Astrocyte of the hippocampus (primary cell): Measurements from ENCODE around the gene ITPRIP.

Experiments
- DNase-seq: peaks from one replicate; pipeline ENCODE4 v3.0.0; 2011; ENCODE audit warnings: low read depth, low spot score

Gene ITPRIP

GRCh38 chr10:104337985-104338735, at the start of gene ITPRIP:
Gene ITPRIP (minus strand): TSS chr10:104338465. CDS start chr10:104316051, 22,414 bp downstream.
- DNase-seq: peak; percentile 88

- no peak for DNase-seq
Measured at GRCh38 chr10:104387130-104387888, 49.0 kb upstream of the ITPRIP start.

DNA sequence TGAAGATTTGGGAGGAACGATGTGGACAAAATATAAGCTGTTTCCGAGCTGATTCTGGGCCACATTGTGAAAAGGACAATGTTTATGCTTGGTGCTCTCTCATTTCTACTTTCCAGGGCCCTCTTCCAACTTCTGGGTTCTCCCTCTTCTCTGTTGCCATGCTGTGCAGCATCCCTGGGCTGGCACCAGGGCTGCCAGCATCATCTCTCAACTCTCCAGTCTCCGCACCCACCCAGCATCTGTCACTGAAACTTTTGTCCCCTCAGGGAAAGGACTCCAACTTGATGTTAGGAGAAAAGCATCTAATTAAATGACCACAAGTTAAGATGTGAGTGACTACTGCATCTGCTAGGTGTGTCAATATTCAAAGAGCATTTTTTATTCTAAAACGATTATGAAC, 42.1 kb upstream of the ITPRIP start:
- DNase-seq: no peak

GRCh38 chr10:104376784-104377300, 38.6 kb upstream of the ITPRIP start:
- DNase-seq: peak; percentile 28

GRCh38 chr10:104374591-104374990, 36.3 kb upstream of the ITPRIP start:
- no peak for DNase-seq

DNA sequence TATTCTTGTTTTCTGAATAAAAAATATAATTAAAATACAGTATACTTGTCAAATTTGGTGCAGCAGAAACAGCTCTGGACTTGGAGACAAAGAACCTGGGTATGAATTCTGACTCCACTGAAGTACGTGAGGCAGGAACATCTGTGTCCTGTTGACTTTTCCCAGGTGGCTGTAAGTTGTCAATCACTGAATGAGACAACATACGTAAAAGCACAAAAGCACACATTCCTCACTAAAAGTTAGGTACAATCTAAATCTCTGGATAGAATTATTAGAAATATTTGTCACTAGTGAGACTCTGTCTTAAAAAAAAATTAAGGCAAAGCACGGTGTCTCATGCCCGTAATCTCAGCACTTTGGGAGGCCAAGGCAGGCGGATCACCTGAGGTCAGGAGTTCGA, 33.5 kb upstream of the ITPRIP start:
- DNase-seq: no peak

- DNase-seq: peak; percentile 11
Measured at GRCh38 chr10:104368381-104368780, 30.1 kb upstream of the ITPRIP start.

DNA sequence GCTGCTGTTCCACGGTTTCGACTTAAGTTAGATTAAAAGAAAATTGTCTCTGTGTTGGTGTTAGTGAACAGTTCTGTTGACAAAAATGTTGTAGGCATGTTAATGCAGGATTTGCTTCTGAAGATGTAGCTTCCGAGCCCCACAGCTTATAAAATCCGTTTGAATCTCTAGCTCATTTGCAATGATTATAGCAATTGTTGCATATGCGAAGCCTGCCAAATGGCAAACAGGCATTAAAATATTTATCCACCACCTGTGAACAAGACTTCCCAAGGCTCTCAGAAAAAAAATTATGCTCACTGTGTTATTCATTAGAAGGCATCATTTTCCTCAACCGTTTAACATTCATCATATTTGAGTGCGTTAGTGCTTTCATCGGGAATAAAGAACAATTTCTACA, 29.6 kb upstream of the ITPRIP start:
- no peak for DNase-seq

DNA sequence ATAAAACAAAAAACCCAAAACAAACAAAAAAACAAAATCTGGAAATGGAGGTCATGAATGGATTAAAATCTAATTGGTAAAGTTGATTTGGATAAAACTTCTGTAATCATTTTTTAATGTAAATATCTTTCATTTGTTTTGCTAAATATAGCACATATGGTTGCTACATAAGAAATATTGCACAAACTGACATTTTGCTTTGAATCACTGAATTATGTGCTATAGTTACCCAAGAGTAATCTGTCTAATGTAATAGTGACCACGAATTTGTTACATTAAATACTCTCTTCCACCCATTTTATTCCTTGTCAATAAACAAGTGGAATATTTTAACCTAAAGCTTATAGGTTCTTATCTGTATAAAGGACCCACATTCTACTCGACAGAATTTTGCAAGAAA, 21.5 kb upstream of the ITPRIP start:
- no peak for DNase-seq

DNA sequence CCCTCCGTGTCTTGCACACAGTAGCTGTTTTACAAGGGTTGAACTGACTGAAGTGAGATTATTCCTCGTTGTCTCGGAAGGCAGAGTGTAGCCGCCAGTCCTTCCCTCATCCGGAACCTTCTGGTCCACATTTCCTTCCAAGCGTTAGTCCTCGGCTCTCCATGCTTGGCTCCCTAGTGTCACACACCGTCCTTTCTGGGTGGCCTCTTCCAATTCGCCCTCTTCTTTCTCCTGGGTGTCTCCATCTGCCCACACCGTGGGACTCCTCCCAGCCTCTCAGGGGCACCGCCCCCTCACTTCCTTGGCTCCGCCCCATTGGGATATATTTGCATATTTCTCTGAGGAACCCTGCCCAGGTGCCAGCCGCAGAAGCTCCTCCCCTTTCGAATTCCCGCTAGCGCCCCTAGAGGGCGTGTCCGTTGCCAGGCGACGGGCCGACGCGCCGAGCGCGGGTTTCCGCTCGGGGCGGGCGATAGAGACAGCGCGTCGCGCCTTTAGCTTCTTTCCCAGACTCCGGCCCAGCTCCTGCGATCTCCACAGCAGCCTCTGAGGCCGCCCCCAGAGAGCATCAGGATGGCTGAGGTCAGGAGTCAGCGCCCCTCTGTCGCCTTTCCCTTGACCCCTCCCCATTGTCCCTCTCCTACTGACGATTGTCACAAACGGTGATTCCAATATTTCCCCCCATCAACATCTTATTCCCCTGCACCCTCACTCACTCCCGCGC, 15.2 kb upstream of the ITPRIP start, which contains the start of gene CFAP58:
Gene CFAP58, plus strand, starts transcription at position 509 of the 724 bp plus-strand sequence. Its CDS starts 65 bp downstream, at position 574.
- DNase-seq: peak; percentile 95

DNA sequence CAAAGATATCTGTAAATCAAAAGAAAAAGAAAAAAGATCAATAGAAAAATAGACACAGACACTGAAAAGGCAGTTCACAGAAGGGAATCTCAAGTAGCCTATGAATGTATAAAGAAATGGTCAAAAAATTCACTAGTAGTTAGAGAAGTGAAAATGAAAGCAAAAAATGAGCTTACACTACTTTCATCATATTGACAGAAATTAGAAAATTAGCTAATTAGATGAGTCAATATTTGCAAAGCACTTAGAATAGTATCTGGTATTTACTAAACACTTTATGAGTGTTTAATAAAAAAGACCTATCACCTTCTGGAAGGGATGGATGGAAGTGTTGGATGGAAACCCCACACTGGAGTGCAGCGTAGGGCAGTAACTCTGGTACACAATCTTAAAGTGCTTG, 13.7 kb upstream of the ITPRIP start:
- DNase-seq: no peak

DNA sequence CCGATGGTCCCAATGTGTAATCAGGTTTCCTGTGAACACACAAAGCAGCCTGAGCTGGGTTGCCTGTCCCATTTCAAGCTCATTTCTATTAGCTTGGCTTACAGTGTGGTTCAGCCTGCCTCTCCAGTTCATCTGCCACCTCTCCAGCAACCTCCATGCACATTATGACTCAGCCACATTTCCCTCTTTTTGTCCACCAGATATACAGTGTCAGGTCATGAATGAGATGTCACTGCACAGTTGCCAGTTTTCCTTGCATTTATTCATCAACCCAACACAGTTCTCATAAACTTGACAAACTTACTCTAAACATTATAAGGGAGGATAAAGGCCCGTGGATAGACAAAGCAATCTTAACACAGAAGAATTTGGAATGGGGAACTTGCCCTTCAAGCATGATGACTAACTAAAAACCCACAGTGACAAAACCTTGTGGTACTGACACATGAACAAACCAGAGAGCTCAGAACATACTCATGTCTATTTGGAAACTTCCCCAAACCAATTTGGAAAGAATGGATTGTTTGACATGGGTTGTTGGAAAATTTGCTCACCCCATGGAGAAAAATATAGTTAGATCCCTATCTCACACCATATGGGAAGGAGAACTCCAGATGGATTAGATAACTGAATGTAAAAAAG, 12.9 kb upstream of the ITPRIP start:
- DNase-seq: peak; percentile 39

- peak; percentile 80 for DNase-seq
Measured at GRCh38 chr10:104350127-104350635, 11.9 kb upstream of the ITPRIP start.

- peak; percentile 45 for DNase-seq
Measured at GRCh38 chr10:104349623-104350126, 11.4 kb upstream of the ITPRIP start.

- DNase-seq: no peak
Measured at GRCh38 chr10:104348601-104349000, 10.3 kb upstream of the ITPRIP start.

DNA sequence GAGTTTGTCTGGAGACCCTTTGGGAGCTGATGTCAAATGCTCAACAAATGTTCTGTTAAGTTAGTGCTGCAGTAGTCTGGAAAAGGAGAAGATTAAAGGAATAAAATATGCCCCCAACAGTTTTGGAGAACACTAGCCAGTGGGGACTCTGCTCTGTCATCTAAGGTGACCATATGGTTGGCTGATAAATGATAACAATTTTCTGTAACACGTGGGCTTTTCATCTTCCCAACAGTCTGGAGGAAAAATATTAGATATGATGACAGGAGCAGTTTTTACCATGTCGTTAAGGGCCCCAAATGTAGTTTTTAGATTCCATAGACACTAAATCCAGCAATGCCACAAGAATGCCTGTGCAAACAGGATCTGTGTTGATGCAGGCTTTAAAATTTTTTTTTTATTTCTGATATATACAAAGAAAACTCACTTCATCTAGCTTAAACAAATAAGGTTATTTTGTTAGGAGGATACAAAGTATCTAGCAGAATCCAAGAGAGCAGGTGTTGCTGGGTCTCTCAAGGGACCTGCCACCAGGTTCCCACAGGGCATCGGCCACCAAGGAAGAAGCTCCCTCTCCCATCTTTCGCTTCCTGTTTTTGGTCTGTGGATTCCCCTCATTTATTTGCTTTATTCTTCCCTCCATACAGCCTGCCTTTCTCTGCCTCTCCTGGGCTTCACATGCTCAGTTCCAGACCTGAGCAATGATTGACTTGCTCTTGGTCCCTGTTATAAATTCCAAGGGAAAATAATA, 9.2 kb upstream of the ITPRIP start:
- DNase-seq: no peak

DNA sequence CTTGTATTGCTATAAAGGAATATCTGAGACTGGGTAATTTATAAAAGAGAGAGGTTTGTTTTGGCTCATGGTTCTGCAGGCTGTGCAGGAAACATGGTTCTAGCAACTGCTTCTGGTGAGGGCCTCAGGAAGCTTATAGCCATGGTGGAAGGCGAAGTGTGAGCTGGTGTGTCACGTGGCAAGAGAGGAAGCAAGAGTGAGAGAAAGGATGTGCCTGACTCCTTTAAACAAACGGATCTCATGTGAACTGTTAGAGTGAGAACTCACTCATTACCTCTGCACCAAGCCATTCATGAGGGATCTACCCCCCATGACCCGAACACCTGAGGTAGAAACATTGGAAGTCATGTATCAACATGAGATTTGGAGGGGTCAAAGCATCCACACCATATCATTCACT, 7.7 kb upstream of the ITPRIP start:
- no peak for DNase-seq

DNA sequence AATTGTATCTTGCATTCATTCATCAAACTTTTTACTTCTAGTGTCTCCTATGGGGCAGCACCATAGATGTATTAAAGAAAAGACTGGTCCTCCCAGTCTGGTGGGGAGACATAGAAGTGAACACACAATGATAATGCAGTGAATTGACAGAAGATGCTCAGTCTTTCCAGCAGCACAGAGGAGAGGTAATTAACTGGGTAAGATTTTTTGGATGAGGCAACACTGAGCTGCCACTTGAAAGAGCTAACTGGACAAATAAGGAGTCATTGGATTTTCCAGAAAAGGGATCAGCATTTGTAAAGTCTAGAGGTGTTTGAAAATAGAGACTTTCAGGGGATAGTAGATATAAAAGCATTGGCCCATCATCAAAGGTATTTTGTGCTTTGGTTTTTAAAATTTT, 7.2 kb upstream of the ITPRIP start:
- DNase-seq: no peak

- DNase-seq: no peak
Measured at GRCh38 chr10:104344219-104344618, 6.0 kb upstream of the ITPRIP start.

- no peak for DNase-seq
Measured at GRCh38 chr10:104342941-104343411, 4.7 kb upstream of the ITPRIP start.
